GM23338 (cell line): ENCODE data around the gene LMAN1L.

Experiments used
- EZH2phosphoT487 ChIP-seq: fragments of 200-600 bp; sonication (generic); IDR thresholded peaks from one replicate; pipeline ENCODE4 v1.8.1; 2018; ENCODE audit warnings: antibody characterized with exemption; ENCODE audit not compliant: unreplicated experiment
- REST ChIP-seq: IDR thresholded peaks from one replicate; pipeline ENCODE4 v1.6.1; 2018; ENCODE audit warnings: antibody characterized with exemption; ENCODE audit not compliant: unreplicated experiment
- TF ChIP-seq, protein P1 (sequence below), 2 experiments: fragments of 200-600 bp in 1 of 2; sonication (generic) in 1 of 2; conservative IDR thresholded peaks; 2 replicates each; pipeline versions ENCODE4 v1.5.1 to v1.6.1; 2016 to 2017; ENCODE audit warnings: antibody characterized with exemption in 2 of 2, low read depth in 2 of 2, mild to moderate bottlenecking in 2 of 2, moderate library complexity in 1 of 2

DNA sequence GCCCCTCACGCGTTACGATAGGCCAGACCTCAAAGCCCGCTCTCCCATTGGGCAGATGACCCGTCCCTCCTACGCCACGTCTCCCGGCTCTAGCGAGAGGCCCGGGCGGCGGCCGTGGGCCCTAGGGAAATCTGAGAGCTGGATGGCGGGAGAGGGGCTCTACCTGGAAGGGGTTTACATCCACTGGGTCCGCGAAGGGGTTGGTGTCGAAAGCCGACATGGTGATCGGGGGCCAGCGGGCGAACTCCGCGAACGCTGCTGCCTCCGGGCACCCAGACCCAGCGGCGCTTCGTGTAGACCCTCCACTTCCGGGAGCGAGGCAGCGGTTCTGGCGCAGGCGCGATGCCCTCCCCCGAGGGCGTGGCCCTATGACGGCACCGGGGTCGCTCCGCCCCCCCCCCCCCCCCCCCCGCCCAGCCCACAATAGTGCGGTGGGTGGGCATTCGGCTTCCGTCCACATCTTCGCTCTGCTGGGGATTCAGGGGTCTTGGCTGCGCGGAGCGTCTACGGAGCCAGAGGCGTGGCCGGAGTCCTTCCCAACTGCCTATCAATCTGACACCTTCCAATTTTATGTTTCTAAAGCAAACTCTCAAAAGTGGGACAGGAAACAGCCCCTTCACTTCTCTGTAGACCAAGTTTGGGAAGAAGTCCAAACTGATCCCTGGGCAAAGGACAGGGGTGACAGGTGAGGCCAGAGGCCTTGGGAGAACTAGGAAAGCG lies 60.6 kb downstream of the LMAN1L start, which contains the start of gene SCAMP2:
- TF ChIP-seq, protein P1, sequence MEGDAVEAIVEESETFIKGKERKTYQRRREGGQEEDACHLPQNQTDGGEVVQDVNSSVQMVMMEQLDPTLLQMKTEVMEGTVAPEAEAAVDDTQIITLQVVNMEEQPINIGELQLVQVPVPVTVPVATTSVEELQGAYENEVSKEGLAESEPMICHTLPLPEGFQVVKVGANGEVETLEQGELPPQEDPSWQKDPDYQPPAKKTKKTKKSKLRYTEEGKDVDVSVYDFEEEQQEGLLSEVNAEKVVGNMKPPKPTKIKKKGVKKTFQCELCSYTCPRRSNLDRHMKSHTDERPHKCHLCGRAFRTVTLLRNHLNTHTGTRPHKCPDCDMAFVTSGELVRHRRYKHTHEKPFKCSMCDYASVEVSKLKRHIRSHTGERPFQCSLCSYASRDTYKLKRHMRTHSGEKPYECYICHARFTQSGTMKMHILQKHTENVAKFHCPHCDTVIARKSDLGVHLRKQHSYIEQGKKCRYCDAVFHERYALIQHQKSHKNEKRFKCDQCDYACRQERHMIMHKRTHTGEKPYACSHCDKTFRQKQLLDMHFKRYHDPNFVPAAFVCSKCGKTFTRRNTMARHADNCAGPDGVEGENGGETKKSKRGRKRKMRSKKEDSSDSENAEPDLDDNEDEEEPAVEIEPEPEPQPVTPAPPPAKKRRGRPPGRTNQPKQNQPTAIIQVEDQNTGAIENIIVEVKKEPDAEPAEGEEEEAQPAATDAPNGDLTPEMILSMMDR (conservative IDR thresholded peaks at IDR 0.05; ENCODE audit: low read depth in 2 of 2) = no peak
- TF ChIP-seq REST = no peak
- no peak for TF ChIP-seq EZH2phosphoT487
